ENCODE results near the gene ANKRD40CL.

- no peak for TF ChIP-seq CTCF (IDR thresholded peaks at IDR 0.05; ENCODE audit: low read depth, low read length, missing input control)
- no peak for TF ChIP-seq GABPA (IDR thresholded peaks at IDR 0.05 in 1 of 2, conservative IDR thresholded peaks at IDR 0.05 in 1 of 2)
- no peak for TF ChIP-seq ATF3 (IDR thresholded peaks at IDR 0.05)
- TF ChIP-seq SP1 (IDR thresholded peaks at IDR 0.05): no peak
- no peak for TF ChIP-seq REST (IDR thresholded peaks at IDR 0.05)
- TF ChIP-seq FOXA1 (IDR thresholded peaks at IDR 0.05): no peak
Observed at GRCh38 chr17:50767446-50767845, at the start of gene ANKRD40CL.

All from liver (tissue), 3 donors.